ENCODE measurements around the gene MBNL1. TPM values are rescaled to one million over a fixed set of nuclear protein-coding genes. Genes with fewer than 3 reads are reported as not detected.

The MBNL1 gene
- total RNA-seq, 2 donors from 2014 or later = 1.3 to 4.9 TPM

DNA sequence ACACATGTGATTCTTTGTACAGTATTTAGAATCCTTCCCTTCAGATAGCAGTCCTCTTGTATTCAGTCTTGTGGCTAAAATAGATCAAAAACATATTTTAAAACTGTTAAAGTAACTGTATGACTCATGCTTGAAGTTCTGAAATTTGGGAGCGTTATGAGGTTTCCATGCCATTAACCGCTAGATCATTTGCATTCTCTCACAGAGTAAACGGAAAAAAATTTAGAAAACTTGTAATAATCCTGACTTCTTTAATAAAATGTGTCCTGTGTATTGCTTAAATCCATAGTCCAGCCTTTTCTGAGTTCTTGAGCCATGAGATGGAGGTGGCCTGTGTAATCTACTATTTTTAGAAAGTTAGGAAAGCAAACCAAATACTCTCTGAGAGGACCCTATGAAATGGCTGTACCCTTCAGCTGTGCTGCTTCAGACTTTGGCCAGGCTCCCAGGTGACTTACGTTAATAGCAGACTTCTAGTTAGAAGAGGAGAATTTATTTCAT is 33.8 kb downstream of the MBNL1 start:
- Histone ChIP-seq H3K9me3 (ENCODE audit: control insufficient read depth, low read length) (no peaks in the 10 kb centered on the region), H3K9ac (ENCODE audit: extremely low read depth, low read length, poor library complexity, severe bottlenecking) (no peak overlapping the region), H3K27me3 (ENCODE audit: control insufficient read depth, insufficient read depth, low read length, poor library complexity, severe bottlenecking) (peaks cover 82% of the 10 kb centered on the region), H3K36me3 (ENCODE audit: control insufficient read depth, insufficient read depth, low read length) (no peaks in the 10 kb centered on the region), H3K27ac (ENCODE audit: low read depth, low read length) (no peak overlapping the region), H3K4me3 (ENCODE audit: low read length) (no peak overlapping the region), H3K4me1 (ENCODE audit: control insufficient read depth, insufficient read depth, low read length) (peaks cover 6% of the 10 kb centered on the region)
- Mint-ChIP-seq H3K4me3 (no peak overlapping the region), H3K27ac (peak overlapping the region; percentile 39), H3K4me1 (peaks cover 45% of the 10 kb centered on the region), H3K36me3 (ENCODE audit: low read depth) (no peaks in the 10 kb centered on the region), H3K9me3 (no peaks in the 10 kb centered on the region), H3K27me3 (ENCODE audit: insufficient read depth) (peaks cover 78% of the 10 kb centered on the region)
- DNase-seq = no peak
- TF ChIP-seq CTCF (conservative IDR thresholded peaks at IDR 0.05) = no peak
- 83 to 93% methylated on average over 2 to 4 of the region's 4 CpGs for WGBS, 2 experiments (ENCODE audit: insufficient coverage in 1 of 2, insufficient read length in 1 of 2)

- H3K4me1 Mint-ChIP-seq = peaks cover 54% of the 10 kb centered on the region
These were observed 35.4 kb downstream of the MBNL1 start for GRCh38 chr3:152304160-152304559.

DNA sequence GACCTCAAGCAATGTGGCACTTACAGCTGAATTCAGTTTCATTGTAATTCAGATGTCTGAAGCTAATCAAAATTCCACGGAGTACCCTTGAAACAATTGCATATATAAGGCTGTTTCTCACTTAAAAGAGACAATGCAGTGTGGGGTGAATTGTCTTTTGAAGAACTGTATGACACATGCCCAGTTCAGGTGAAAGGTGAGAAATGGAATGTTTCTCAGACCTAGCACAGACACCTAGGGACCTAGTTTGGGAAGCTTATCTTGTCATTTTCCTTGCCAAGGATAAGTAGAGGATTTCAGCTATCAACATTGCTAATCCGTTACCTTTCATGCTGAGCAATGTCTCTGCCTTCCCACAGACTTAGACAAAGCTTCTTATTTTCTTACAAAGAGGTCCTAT is 36.3 kb downstream of the MBNL1 start:
- Mint-ChIP-seq H3K4me1 (peaks cover 54% of the 10 kb centered on the region), H3K36me3 (ENCODE audit: low read depth) (no peaks in the 10 kb centered on the region), H3K9me3 (no peaks in the 10 kb centered on the region), H3K27ac (peak overlapping the region; percentile 8), H3K4me3 (no peak overlapping the region), H3K27me3 (ENCODE audit: insufficient read depth) (peaks cover 72% of the 10 kb centered on the region)
- no peak for TF ChIP-seq CTCF (conservative IDR thresholded peaks at IDR 0.05)
- 7 to 25% methylated on average over 2 of the region's 2 CpGs for WGBS, 2 experiments (ENCODE audit: insufficient coverage in 1 of 2, insufficient read length in 1 of 2)
- peak; percentile 50 for DNase-seq
- Histone ChIP-seq H3K4me1 (ENCODE audit: control insufficient read depth, insufficient read depth, low read length) (peaks cover 10% of the 10 kb centered on the region), H3K4me3 (ENCODE audit: low read length) (no peak overlapping the region), H3K27me3 (ENCODE audit: control insufficient read depth, insufficient read depth, low read length, poor library complexity, severe bottlenecking) (peaks cover 80% of the 10 kb centered on the region), H3K27ac (ENCODE audit: low read depth, low read length) (no peak overlapping the region), H3K9me3 (ENCODE audit: control insufficient read depth, low read length) (no peaks in the 10 kb centered on the region), H3K36me3 (ENCODE audit: control insufficient read depth, insufficient read depth, low read length) (no peaks in the 10 kb centered on the region), H3K9ac (ENCODE audit: extremely low read depth, low read length, poor library complexity, severe bottlenecking) (no peak overlapping the region)

More at GRCh38 chr3:152304160-152304559, 35.4 kb downstream of the MBNL1 start:
- H3K4me3 Mint-ChIP-seq = no peak overlapping the region
- H3K27me3 ChIP-seq (ENCODE audit: control insufficient read depth, insufficient read depth, low read length, poor library complexity, severe bottlenecking) = peaks cover 80% of the 10 kb centered on the region
- H3K9ac ChIP-seq (ENCODE audit: extremely low read depth, low read length, poor library complexity, severe bottlenecking) = no peak overlapping the region
- no peaks in the 10 kb centered on the region for H3K9me3 Mint-ChIP-seq
- peaks cover 73% of the 10 kb centered on the region for H3K27me3 Mint-ChIP-seq (ENCODE audit: insufficient read depth)
- no peaks in the 10 kb centered on the region for H3K36me3 Mint-ChIP-seq (ENCODE audit: low read depth)
- H3K27ac ChIP-seq (ENCODE audit: low read depth, low read length) = no peak overlapping the region
- H3K9me3 ChIP-seq (ENCODE audit: control insufficient read depth, low read length) = no peaks in the 10 kb centered on the region
- H3K4me1 ChIP-seq (ENCODE audit: control insufficient read depth, insufficient read depth, low read length) = peaks cover 10% of the 10 kb centered on the region
- DNase-seq = no peak
- H3K4me3 ChIP-seq (ENCODE audit: low read length) = no peak overlapping the region
- H3K27ac Mint-ChIP-seq = no peak overlapping the region
- H3K36me3 ChIP-seq (ENCODE audit: control insufficient read depth, insufficient read depth, low read length) = no peaks in the 10 kb centered on the region
- TF ChIP-seq CTCF (conservative IDR thresholded peaks at IDR 0.05) = no peak
